Uterus (tissue), 2 donors: ENCODE data around the gene RBX1.

Source experiments
- POLR2A ChIP-seq, 2 donors: fragments of 450-650 bp; IDR thresholded peaks; one replicate each; pipeline ENCODE4 v1.6.1; 2016; ENCODE audit warnings: antibody characterized with exemption in 2 of 2, mild to moderate bottlenecking in 1 of 2, moderate library complexity in 1 of 2
- TF ChIP-seq, protein P1 (sequence below), 4 experiments: fragments of 200-600 bp in 2 of 4; fragments of 450-650 bp in 2 of 4; sonication (generic) in 2 of 4; IDR thresholded peaks; one replicate each; pipeline ENCODE4 v1.5.1; 2016 to 2019; ENCODE audit warnings: antibody characterized with exemption in 4 of 4, mild to moderate bottlenecking in 2 of 4, moderate library complexity in 1 of 4

- TF ChIP-seq, protein P1, sequence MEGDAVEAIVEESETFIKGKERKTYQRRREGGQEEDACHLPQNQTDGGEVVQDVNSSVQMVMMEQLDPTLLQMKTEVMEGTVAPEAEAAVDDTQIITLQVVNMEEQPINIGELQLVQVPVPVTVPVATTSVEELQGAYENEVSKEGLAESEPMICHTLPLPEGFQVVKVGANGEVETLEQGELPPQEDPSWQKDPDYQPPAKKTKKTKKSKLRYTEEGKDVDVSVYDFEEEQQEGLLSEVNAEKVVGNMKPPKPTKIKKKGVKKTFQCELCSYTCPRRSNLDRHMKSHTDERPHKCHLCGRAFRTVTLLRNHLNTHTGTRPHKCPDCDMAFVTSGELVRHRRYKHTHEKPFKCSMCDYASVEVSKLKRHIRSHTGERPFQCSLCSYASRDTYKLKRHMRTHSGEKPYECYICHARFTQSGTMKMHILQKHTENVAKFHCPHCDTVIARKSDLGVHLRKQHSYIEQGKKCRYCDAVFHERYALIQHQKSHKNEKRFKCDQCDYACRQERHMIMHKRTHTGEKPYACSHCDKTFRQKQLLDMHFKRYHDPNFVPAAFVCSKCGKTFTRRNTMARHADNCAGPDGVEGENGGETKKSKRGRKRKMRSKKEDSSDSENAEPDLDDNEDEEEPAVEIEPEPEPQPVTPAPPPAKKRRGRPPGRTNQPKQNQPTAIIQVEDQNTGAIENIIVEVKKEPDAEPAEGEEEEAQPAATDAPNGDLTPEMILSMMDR (IDR thresholded peaks at IDR 0.05) = no peak
- TF ChIP-seq POLR2A (IDR thresholded peaks at IDR 0.05) = no peak
Observed at GRCh38 chr22:40939202-40939601, 12.0 kb upstream of the RBX1 start.
